ENCODE measurements around the gene CHL1.

- TF ChIP-seq POLR2A (IDR thresholded peaks at IDR 0.05): no peak
- no peak for TF ChIP-seq CTCF (IDR thresholded peaks at IDR 0.05)
Observed at GRCh38 chr3:197828-198491, 1.4 kb downstream of the CHL1 start.

All from uterus (tissue), 2 donors.